HG03565 (cell line): Measurements from ENCODE around the gene CADPS.

ENCODE experiments used
- ATAC-seq: cut with Tn5 transposase; IDR thresholded peaks from one replicate; pipeline ENCODE4 v1.9.1; 2021; ENCODE audit warnings: mild to moderate bottlenecking, moderate library complexity; ENCODE audit not compliant: unreplicated experiment

Gene CADPS

GRCh38 chr3:62366126-62366484, 509.1 kb downstream of the CADPS start:
- no peak for ATAC-seq

GRCh38 chr3:62365391-62366125, 509.7 kb downstream of the CADPS start:
- ATAC-seq: no peak

GRCh38 chr3:62364191-62364590, 511.0 kb downstream of the CADPS start:
- no peak for ATAC-seq

DNA sequence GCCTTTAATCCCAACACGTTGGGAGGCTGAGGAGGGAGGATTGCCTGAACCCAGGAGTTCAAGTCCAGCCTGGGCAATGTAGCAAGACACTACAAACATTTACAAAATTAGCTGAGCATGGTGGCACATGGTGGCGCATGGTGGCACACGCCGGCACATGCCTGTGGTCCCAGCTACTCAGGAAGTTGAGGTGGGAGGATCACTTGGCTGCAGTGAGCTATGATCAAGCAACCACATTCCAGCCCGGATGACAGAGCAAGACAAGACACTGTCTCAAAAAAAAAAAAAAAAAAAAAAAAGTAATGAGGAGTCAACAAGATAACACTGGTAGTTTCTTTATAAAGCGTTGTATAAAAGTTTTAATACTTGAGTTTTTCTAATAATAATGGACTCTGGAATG, 511.9 kb downstream of the CADPS start:
- no peak for ATAC-seq

DNA sequence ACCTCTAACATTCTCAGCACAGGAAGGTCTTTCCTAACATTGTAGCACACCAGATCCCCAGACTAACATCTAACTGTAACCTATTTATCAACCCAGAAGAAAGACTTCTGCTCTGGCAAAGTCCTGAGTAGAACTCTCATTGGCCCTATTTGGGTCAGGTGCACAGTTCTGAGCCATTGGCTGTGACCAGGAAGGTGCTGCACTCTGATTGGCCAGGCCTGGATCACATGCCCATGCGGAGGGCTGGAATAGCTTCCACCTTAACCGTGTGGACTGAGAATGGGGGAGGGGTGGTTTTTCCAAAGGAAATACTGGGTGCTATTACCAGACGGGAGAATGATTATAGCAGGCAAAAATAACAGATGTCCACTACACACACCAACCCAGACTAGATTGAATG, 513.4 kb downstream of the CADPS start:
- no peak for ATAC-seq

GRCh38 chr3:62361261-62361660, 514.0 kb downstream of the CADPS start:
- ATAC-seq: peak; percentile 65

- no peak for ATAC-seq
Observed at GRCh38 chr3:62359531-62359930, 515.7 kb downstream of the CADPS start.

- no peak for ATAC-seq
Observed at GRCh38 chr3:62356356-62356755, 518.9 kb downstream of the CADPS start.

- ATAC-seq: no peak
Observed at GRCh38 chr3:62355703-62356102, 519.5 kb downstream of the CADPS start.
